ENCODE measurements around the gene JUND. TPM values are rescaled to one million over a fixed set of nuclear protein-coding genes. Genes with fewer than 3 reads are reported as not detected.

Gene JUND
- total RNA-seq, 1 experiment from 2014 or later: 103 TPM

- no peak for TF ChIP-seq CTCF (conservative IDR thresholded peaks at IDR 0.05)
- H3K4me1 Mint-ChIP-seq: peaks cover 32 to 34% of the 10 kb centered on the region in 2 experiments
- Histone ChIP-seq H4K20me1 (ENCODE audit: control insufficient read depth, insufficient read depth, insufficient read length) (no peaks in the 10 kb centered on the region), H2BK5ac (ENCODE audit: insufficient read length, low read length) (no peak overlapping the region), H3K27me3 (ENCODE audit: insufficient read depth, low read length) (no peaks in the 10 kb centered on the region), H3K4me2 (ENCODE audit: insufficient read depth, insufficient read length, low read length) (no peak overlapping the region), H3K18ac (ENCODE audit: insufficient read length, low read depth, low read length) (no peak overlapping the region), H4K5ac (ENCODE audit: insufficient read length, low read depth, low read length) (no peak overlapping the region), H3T11ph (ENCODE audit: low read length) (no peak overlapping the region), H3K9me3 (ENCODE audit: control insufficient read depth, low read depth, low read length) (no peaks in the 10 kb centered on the region), H2BK12ac (ENCODE audit: insufficient read length, low read depth, low read length) (no peak overlapping the region), H2BK120ac (ENCODE audit: low read depth, low read length, poor library complexity, severe bottlenecking) (no peak overlapping the region), H2AK5ac (ENCODE audit: insufficient read length, low read length) (no peak overlapping the region), H3K23me2 (ENCODE audit: insufficient read length, low read depth, low read length, poor library complexity, severe bottlenecking) (peaks cover 16% of the 10 kb centered on the region), H4K8ac (replicated peaks; ENCODE audit: insufficient read length, low read depth, low read length) (no peak overlapping the region), H4K91ac (ENCODE audit: insufficient read length, low read depth, low read length) (no peak overlapping the region), H2BK15ac (ENCODE audit: low read depth, low read length) (no peak overlapping the region), H3K14ac (ENCODE audit: insufficient read depth, low read length) (no peak overlapping the region), H3K9ac (ENCODE audit: extremely low read depth, insufficient read length, low read length) (no peak overlapping the region), H3K79me2 (ENCODE audit: insufficient read depth, low read length) (no peaks in the 10 kb centered on the region), H3K27ac (ENCODE audit: insufficient read length, low read depth, low read length) (no peak overlapping the region), H2AFZ (ENCODE audit: low read length) (no peak overlapping the region), H3K56ac (ENCODE audit: insufficient read length, low read depth, low read length) (no peak overlapping the region), H3K79me1 (ENCODE audit: insufficient read depth, low read depth, low read length, poor library complexity, severe bottlenecking) (no peaks in the 10 kb centered on the region), H2BK20ac (ENCODE audit: low read depth, low read length, poor library complexity, severe bottlenecking) (no peak overlapping the region), H3K23ac (ENCODE audit: insufficient read length, low read depth, low read length) (no peak overlapping the region), H3K4me1 (ENCODE audit: insufficient read depth, low read length) (no peaks in the 10 kb centered on the region; the same call in 1 of the 2 replicates), H3K4ac (ENCODE audit: low read depth, low read length) (no peak overlapping the region)
- no peak for DNase-seq
- no peak overlapping the region for H3K27ac Mint-ChIP-seq
- peaks cover 0 to 6% of the 10 kb centered on the region in 2 experiments; a peak in 2 of 5 replicates for H3K9me3 Mint-ChIP-seq
- no peak overlapping the region for H3K4me3 Mint-ChIP-seq
- peaks cover 37% of the 10 kb centered on the region for H3K27me3 Mint-ChIP-seq (ENCODE audit: low read depth)
- H3K36me3 Mint-ChIP-seq (ENCODE audit: insufficient read depth in 1 of 3, low read depth in 3 of 3): no peaks in the 10 kb centered on the region
- WGBS (ENCODE audit: extremely low coverage, insufficient read length, low lambda C conversion rate): no CpG with 5 or more reads among the region's 6 CpGs
Measured at GRCh38 chr19:18234194-18234593, 47.2 kb downstream of the JUND start.

Measured in H9 (cell line).